NCI-H446 (cell line): Measurements from ENCODE around the gene FOXL3.

Experiments
- DNase-seq, 2 experiments: peaks; one replicate each; lab custom pipeline; 2025; lab: John Stamatoyannopoulos, UW

FOXL3 gene

DNA sequence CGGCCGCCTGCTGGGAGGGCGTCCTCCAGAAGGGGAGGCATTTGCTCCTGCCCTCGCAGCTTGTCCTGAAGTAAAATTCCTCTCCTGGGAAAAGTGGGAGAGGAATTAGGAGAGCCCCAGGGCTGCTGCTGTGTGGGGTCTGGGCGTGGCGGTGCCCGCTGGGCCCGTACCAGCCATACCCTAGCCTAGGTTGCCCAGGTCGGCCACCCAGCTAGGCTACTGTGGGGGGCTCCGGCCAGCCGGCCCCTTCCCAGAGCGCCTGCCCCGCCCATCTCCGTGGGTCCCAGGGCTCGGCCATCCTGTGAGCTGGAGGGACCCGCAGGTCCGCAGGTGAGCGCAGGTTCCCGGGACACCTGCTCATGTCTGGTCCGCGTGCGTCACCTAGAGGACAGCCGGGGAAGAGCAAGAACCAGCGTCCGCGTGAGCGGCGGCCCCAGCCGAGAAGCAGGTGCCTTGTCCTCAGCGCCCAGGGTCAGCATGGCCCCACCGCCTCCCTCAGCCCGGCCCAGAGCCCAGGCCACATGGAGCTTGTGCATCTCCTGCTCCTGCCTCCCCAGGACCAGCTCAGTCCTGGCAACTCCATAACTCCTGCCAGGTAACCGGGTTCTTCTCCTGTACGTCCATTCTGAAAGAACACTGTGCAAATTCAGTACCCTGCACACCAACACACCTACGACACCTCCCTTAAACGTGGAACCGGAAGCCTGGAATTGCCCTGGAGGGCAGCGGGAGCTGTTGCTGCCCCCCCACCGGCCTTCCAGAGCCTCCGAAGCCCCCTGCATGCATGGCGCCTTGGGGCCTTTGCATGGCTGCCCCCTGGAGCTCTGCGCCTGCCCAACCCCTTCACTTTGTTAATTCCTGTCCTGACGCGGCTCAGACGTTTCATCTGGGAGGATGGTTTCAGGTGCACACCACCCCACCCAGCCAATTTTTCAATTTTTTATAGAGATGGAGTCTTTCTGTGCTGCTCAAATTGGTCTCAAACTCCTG lies 22.8 kb upstream of the FOXL3 start:
- no peak for DNase-seq

DNA sequence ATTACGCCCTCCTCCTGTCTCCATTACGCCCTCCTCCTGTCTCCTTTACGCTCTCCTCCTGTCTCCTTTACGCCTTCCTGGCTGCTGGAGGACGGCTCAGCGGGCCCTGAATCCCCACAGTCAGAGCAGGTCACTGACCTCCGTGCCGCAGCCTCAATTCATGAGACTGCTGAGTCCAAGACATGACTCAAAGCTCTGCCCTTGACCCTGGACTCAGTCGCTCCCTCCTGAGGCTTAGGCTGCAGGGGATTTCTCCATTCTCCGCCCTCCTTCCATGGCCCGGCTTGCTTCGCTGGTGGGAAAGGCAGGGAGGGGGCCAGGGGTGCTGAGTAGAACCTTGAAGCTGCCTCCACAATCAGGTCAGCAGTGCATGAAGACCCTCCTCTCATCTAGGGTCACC lies 21.0 kb upstream of the FOXL3 start:
- no peak for DNase-seq

DNA sequence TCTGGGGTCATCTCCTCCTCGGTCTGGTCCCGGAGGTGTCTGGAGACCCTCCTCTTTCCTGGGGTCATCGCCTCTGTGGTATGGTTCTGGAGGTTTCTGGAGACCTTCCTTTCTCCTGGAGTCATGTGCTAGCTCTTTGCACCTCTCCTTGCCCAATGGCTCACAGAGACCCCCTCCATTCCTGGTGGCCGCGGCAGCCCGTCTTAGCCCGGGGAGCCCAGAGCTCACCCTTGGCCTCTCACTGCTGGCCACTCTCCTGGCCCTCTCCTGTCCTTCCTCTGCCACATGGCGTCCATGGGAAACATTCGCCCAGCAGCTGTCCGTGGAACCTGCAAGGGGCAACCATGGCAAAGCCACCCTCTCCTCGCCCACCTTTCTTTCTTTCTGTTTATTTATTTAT lies 20.2 kb upstream of the FOXL3 start:
- no peak for DNase-seq

DNA sequence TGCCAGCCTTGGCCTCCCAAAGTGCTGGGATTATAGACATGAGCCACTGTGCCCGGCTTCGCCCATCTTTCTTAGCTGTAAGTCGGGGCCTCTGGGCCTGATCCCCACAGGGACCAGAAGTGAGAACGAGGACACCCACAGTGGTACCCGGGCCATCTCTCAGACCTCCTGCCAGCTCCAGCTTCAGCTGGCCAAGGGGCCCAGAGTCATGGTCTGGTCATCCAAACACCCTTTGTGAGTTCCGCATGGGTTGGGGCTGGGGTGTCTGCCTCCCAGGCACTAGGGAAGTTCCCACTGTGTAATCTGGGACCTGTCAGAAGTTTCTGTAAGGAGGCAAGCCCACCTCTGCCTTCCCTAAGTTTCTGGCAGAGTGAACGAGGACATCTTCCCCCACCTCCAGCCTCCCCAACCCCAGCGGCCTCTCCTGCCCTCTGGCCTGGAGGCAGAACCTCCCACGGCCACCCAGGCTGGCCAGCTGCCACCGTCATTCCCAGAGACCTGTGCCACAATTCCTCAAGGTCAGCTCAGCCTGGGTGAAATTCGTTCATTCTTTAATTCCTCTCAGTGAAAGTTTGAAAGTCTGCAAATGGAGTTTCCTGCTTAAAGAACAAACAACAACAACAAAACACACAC lies 19.5 kb upstream of the FOXL3 start:
- DNase-seq: no peak

DNA sequence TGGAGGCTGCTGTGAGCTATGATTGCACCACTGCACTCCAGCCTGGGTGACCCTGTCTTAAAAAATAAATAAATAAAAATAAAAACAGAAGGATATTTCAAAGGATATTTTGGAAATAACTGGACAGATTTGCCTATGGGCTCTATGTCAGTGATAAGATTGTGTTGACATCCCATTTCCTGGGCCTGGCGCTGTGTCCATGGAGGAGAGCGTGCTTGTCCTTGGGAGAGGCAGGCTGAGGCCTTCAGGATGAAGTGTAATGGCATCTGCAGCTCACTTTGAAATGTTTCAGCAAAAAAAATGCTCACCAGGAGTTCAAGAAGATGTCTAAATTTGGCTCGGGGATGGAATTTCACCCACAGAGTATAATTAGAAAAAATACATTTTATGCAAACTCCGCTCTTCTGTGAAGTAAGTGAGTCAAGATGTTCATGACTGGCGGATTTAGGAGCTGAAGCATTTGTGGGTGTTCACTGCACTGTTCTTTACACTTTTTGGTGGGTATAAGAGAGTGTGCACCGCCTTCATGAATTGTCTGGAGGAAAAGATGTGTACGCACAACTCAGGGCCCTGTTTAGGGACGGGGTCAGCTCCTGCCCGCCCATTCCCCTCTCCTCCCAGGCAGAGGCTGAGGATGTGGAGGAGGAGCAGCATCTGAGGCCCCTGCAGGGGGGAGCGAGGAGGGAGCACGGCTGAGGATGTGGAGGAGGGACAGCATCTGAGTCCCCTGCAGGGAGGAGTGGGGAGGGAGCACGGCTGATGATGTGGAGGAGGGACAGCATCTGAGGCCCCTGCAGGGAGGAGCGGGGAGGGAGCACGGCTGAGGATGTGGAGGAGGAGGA lies 18.5 kb upstream of the FOXL3 start:
- DNase-seq: no peak

- DNase-seq: no peak
These were observed 17.8 kb upstream of the FOXL3 start for GRCh38 chr7:272108-272615.

DNA sequence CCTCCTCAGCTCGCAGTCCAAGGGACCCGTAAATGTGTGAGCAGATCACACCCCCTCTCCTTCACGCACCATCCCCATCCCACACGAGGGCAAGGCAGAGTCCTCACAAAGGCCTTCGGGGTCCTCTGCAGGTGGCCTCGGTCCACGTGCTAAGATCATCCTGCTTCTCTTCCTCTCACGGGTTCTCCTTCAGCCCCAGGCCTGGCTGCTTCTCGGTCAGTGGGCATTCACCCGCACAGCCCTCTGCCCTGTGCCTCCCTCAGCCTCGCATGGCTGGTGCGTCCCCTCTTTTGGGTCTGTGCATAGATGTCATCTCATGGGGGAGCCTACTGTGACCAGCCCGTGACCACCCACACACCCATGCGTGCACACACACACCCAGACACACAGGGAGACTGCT lies 17.3 kb upstream of the FOXL3 start:
- no peak for DNase-seq

GRCh38 chr7:273327-273726 lies 16.6 kb upstream of the FOXL3 start:
- no peak for DNase-seq

DNA sequence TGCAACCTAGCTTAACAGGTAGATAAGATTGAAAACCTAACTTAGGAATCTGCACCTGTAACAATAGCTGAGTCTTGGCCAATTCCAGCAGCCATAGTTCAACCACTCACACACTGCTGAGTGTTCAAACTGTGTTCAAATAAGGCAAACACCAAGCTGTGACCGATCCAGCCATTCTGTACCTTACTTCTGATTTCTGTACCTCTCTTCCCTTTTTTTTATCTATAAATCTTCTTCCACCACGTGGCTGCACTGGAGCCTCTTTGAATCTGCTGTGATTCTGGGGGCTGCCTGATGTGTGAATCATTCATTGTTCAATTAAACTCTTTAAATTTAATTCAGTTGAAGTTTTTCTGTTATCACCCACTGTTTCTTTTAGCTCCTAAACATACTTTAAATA lies 15.7 kb upstream of the FOXL3 start:
- DNase-seq: no peak

- no peak for DNase-seq
These were observed 13.6 kb upstream of the FOXL3 start for GRCh38 chr7:276230-276835.

- no peak for DNase-seq
These were observed 12.7 kb upstream of the FOXL3 start for GRCh38 chr7:277228-277627.

GRCh38 chr7:278081-278480 lies 11.9 kb upstream of the FOXL3 start:
- no peak for DNase-seq

GRCh38 chr7:279821-280220 lies 10.1 kb upstream of the FOXL3 start:
- no peak for DNase-seq

DNA sequence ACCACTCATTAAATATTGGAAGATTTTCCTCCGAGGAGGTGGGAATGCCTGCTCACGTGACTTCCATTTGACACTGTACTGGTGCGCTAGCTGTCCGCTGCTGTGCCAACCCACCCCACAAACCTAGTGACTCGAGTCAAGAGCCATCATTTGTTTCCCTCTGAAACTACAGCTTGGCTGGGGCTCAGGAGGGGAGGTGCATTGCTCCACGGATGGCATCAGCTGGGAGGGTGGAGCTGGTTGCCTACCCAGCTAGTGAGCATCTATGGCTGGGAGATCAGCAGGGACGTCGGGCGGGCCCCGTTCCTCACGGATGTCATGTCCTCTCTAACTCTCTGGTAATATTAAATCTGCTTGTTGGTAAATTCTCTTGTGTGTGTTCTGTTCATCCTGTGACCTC lies 9.5 kb upstream of the FOXL3 start:
- DNase-seq: no peak

DNA sequence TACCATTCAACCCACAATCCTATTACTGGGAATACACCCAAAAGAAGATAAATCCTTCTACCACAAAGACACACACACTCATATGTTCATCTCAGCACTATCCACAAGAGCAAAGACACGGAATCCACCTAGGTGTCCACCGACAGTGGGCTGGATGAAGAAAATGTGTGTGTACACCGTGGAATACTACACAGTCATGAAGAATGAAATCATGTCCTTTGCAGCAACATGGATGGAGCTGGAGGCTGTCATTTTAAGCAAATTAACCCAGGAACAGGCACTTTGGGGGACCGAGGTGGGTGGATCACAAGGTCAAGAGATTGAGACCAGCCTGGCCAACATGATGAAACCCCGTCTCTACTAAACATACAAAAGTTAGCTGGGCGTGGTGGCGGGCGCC lies 8.3 kb upstream of the FOXL3 start:
- no peak for DNase-seq

DNA sequence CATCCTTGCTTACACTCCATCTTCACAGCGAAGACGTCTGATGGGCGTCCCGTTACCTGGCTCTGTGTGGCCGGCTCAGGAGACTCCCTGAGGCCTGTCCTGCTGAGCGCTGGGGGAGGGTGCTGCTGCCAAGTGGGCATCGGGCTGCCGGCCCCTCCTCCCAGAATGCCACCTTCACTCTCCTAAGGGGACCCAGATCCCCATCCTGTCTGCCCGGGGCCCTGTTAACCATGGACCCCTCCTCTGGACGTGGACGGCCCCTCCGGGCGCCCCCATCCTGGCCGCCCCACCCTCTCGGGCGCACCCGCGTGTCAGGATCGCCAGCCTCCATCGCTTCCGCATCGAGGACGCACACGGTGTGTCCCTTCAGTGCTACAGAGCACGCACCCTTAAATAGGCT lies 7.3 kb upstream of the FOXL3 start:
- no peak for DNase-seq

DNA sequence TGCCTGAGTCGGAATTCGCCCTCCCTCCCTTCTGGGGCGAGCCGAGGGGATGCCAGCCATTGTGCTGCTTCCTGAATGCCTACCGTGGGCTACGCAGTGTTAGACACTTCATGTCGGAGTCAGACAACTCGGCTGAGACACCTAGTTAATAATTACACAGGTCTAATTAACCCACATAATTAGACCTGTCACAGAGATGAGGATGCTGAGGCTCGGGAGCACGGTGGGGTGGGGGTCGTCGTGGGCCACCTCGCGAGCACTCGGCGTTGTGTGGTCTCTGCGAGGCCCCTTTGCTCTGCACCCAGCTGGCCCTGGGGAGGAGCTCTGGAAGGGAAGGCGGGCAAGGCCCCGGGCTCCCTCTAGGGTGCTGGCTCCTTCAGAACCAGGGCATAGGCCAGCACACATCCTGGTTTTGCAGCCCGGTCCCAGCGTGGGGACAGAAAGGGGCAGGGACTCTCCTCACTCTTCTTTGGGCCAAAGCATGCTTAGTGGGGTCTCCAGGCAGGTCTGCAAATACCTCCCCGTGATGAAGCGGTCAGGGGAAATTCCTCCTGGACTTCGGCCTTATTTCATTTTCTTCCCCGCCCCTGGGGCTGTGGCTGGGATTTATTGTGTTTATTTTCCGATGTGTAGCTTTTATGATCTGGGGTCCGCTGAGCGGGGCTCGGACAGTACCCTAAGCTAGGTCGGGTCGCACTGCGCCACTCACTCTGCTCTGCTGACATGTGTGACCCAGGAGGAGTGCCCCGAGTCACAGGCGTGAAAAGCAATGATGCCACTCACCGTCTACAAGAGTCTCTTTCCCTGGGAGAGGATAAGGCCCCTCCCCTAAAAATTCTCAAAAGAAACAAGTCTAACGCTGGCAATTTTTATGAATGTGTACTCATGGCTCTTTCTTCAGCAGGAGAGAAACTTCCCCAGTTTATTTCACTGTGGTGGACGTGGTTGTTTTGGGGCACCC lies 4.9 kb upstream of the FOXL3 start:
- DNase-seq: no peak

- DNase-seq: no peak
These were observed 4.2 kb upstream of the FOXL3 start for GRCh38 chr7:285731-286130.

GRCh38 chr7:286266-286665 lies 3.7 kb upstream of the FOXL3 start:
- DNase-seq: no peak

DNA sequence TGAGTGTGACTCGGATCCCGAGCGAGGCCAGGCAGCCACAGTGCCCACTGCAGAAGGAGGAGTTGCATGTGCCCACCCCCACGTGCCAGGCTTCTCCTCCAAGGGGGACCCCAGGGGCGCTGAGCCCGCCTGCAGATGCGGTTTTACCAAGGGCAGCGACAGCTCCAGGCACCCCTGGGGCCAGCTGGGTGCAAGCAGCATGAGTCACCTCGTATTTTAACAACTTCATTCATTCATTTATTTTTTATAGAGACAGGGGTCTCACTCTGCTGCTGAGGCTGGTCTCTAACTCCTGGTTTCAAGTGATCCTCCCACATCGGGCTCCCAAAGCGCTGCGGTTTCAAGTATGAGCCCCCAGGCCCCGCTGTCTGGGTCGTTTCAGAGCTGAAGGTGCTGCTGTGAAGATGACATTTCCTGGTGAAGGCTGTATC lies 1.3 kb upstream of the FOXL3 start:
- no peak for DNase-seq
